H1 (cell line): ENCODE results near the gene NUP205. TPM values are rescaled to one million over a fixed set of nuclear protein-coding genes. Genes with fewer than 3 reads are reported as not detected.
A peak's percentile ranks its signal among the peaks of the same experiment; 100 is the strongest.

ENCODE experiments used
- CBX5 ChIP-seq: fragments of 300-800, 300-1000 bp; sonication (generic); IDR thresholded peaks from 2 replicates; pipeline ENCODE4 v1.7.1; 2016; ENCODE audit warnings: antibody characterized with exemption, low read length, low read depth
- CBX8 ChIP-seq: fragments of 300-800, 300-1000 bp; sonication (generic); IDR thresholded peaks from 2 replicates; pipeline ENCODE4 v1.7.1; 2016; ENCODE audit warnings: low read depth, low read length, borderline replicate concordance
- CEBPB ChIP-seq: IDR thresholded peaks from 2 replicates; pipeline ENCODE4 v1.6.1; 2012; ENCODE audit warnings: low read depth, low read length
- CHD1 ChIP-seq: IDR thresholded peaks from 2 replicates; pipeline ENCODE4 v1.6.1; 2012; ENCODE audit warnings: low read depth, low read length, improper control_type of control experiment
- CHD2 ChIP-seq: IDR thresholded peaks from 2 replicates; pipeline ENCODE4 v1.6.1; 2012; ENCODE audit warnings: low read length, improper control_type of control experiment
- CREB1 ChIP-seq: IDR thresholded peaks from 2 replicates; pipeline ENCODE4 v1.6.1; 2012; ENCODE audit warnings: inconsistent platforms
- CTBP2 ChIP-seq: IDR thresholded peaks from 2 replicates; pipeline ENCODE4 v1.7.0; 2011; ENCODE audit warnings: borderline replicate concordance, mild to moderate bottlenecking, moderate library complexity, mixed read lengths, low read length; ENCODE audit not compliant: insufficient read depth, insufficient read length
- FOSL1 ChIP-seq: IDR thresholded peaks from 2 replicates; pipeline ENCODE4 v1.6.1; 2011; ENCODE audit warnings: mild to moderate bottlenecking, low read depth, low read length, moderate library complexity; ENCODE audit not compliant: insufficient read depth
- GABPA ChIP-seq: IDR thresholded peaks from 2 replicates; pipeline ENCODE4 v1.6.1; 2011; ENCODE audit warnings: mild to moderate bottlenecking, low read length, moderate library complexity, borderline replicate concordance; ENCODE audit not compliant: insufficient read depth
- GTF2F1 ChIP-seq: IDR thresholded peaks from 2 replicates; pipeline ENCODE4 v1.6.1; 2012; ENCODE audit warnings: low read depth, low read length, improper control_type of control experiment, borderline replicate concordance
- HDAC6 ChIP-seq: IDR thresholded peaks from one replicate; pipeline ENCODE4 v1.7.1; 2012; ENCODE audit warnings: low read depth, mild to moderate bottlenecking, inconsistent platforms, low read length, moderate library complexity
- JUN ChIP-seq: IDR thresholded peaks from 2 replicates; pipeline ENCODE4 v1.6.1; 2011; ENCODE audit warnings: low read depth, mild to moderate bottlenecking, improper control_type of control experiment, low read length
- KDM4A ChIP-seq: IDR thresholded peaks from one replicate; pipeline ENCODE4 v1.7.1; 2012; ENCODE audit warnings: low read depth, mild to moderate bottlenecking, moderate library complexity, low read length, inconsistent platforms; ENCODE audit not compliant: severe bottlenecking
- KDM5A ChIP-seq: fragments of 200-600 bp; IDR thresholded peaks from 2 replicates; pipeline ENCODE4 v1.7.1; 2012; ENCODE audit warnings: mild to moderate bottlenecking, low read length, inconsistent platforms, mixed read lengths
- MAFK ChIP-seq: IDR thresholded peaks from 2 replicates; pipeline ENCODE4 v1.6.1; 2012; ENCODE audit warnings: low read depth, mild to moderate bottlenecking, improper control_type of control experiment, low read length
- NANOG ChIP-seq: IDR thresholded peaks from 2 replicates; pipeline ENCODE4 v1.6.1; 2011; ENCODE audit warnings: low read length, low read depth, mild to moderate bottlenecking, inconsistent platforms; ENCODE audit not compliant: insufficient read depth, poor library complexity, severe bottlenecking
- RXRA ChIP-seq: IDR thresholded peaks from 2 replicates; pipeline ENCODE4 v1.6.1; 2011; ENCODE audit warnings: low read depth, mild to moderate bottlenecking, low read length, moderate library complexity; ENCODE audit not compliant: insufficient read depth
- SP1 ChIP-seq: IDR thresholded peaks from 2 replicates; pipeline ENCODE4 v1.6.1; 2011; ENCODE audit warnings: low read depth, low read length
- SP2 ChIP-seq: IDR thresholded peaks from 2 replicates; pipeline ENCODE4 v1.6.1; 2012; ENCODE audit warnings: mild to moderate bottlenecking, low read length, inconsistent platforms
- SRF ChIP-seq: IDR thresholded peaks from 2 replicates; pipeline ENCODE4 v1.6.1; 2011; ENCODE audit warnings: mild to moderate bottlenecking, low read depth, low read length, moderate library complexity
- SUZ12 ChIP-seq: fragments of 200-600 bp; sonication (generic); IDR thresholded peaks from 2 replicates; pipeline ENCODE4 v1.6.1; 2012; ENCODE audit warnings: mild to moderate bottlenecking, inconsistent platforms, low read length, moderate library complexity, mixed read lengths
- YY1 ChIP-seq: IDR thresholded peaks from 2 replicates; pipeline ENCODE4 v1.6.1; 2011; ENCODE audit warnings: low read depth, mild to moderate bottlenecking, low read length
- ZNF274 ChIP-seq: IDR thresholded peaks from 2 replicates; pipeline ENCODE4 v1.7.0; 2012; ENCODE audit warnings: low read length, borderline replicate concordance; ENCODE audit errors: extremely low read depth
- polyA plus RNA-seq, 7 experiments: library from polyadenylated mRNA; depleted of rRNA in 3 of 7; stranded (reverse) in 5 of 7; unstranded in 2 of 7; fragments of >200 nt in 5 of 7; fragments of 200-250 nt in 2 of 7; gene quantifications; 1 replicate in 5 of 7; 2 replicates in 1 of 7; 4 replicates in 1 of 7; pipeline versions ENCODE4 v1.2.1 to v1.2.3, GENCODE V29; 2011 to 2013; ENCODE audit warnings: missing spikeins in 2 of 7, mixed read lengths in 2 of 7
- total RNA-seq: library from RNA; stranded (reverse); fragmentation: NEBNext Ultra II Directional; extraction: Animal tissue kit (Norgen Biotek cat#: 25700); gene quantifications from 2 replicates; pipeline ENCODE4 v1.2.1, GENCODE V29; 2021
- TF ChIP-seq, protein P1 (sequence below): IDR thresholded peaks from 2 replicates; pipeline ENCODE4 v1.6.1; 2012; ENCODE audit warnings: inconsistent platforms
- TF ChIP-seq, protein P2 (sequence below): IDR thresholded peaks from 2 replicates; pipeline ENCODE4 v1.6.1; 2012; ENCODE audit warnings: inconsistent platforms

Gene NUP205
- total and polyA plus RNA-seq, 2 of the 8 experiments (the other 6 are each of a cell fraction or from before 2014, with no cell fraction given), result 148 to 216 TPM

DNA sequence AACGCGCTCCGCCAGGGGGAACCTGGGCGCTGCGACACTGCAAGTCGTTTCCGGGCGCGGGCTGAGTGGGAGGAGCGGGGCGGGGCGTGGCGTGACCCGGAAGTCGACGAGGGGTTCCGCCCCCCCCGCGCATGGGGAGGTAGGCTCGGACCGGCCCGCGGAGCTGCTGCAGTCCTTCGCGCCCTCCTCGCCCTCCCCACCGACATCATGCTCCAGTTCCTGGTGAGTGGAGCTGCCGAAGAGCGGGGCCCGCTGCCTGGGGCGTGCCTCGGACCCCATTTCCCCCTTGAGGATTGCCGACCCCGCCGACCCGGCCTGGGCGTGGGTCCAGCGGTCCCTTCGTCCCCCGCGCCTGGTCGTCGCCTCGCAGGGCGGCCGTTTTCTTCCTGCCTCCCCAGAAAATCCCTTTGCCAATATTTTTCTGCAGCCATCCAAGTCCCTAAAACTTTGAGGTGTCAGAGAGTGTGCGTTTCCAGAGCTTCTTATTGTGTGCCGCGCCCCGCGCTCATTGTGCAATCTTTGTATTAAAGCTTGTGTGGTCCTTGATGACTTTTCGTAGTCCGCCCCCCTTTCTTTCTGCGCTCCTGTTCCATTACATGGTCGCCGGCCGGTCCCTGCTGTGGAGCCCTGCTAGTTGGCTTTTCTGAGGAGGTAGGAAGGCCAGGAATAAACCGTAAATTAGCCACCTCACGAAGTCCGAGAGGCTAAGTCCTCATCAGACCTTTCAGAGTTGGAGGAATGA, 104.8 kb downstream of the NUP205 start, which contains the start of gene STMP1 (continued):
- no peak for TF ChIP-seq CHD2
- no peak for TF ChIP-seq JUN
- TF ChIP-seq CEBPB, result peak; percentile 86; the same call in 1 of the 2 replicates
- TF ChIP-seq KDM4A, result peak; percentile 69
- TF ChIP-seq GTF2F1, result no peak; the same call in 1 of the 2 replicates
- TF ChIP-seq SRF, result no peak; the same call in 1 of the 2 replicates
- no peak for TF ChIP-seq SUZ12
- TF ChIP-seq, protein P1, sequence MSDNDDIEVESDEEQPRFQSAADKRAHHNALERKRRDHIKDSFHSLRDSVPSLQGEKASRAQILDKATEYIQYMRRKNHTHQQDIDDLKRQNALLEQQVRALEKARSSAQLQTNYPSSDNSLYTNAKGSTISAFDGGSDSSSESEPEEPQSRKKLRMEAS, result peak; percentile 85
- TF ChIP-seq RXRA, result no peak
- TF ChIP-seq, protein P2, sequence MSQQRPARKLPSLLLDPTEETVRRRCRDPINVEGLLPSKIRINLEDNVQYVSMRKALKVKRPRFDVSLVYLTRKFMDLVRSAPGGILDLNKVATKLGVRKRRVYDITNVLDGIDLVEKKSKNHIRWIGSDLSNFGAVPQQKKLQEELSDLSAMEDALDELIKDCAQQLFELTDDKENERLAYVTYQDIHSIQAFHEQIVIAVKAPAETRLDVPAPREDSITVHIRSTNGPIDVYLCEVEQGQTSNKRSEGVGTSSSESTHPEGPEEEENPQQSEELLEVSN, result no peak
- TF ChIP-seq MAFK, result no peak
- TF ChIP-seq CREB1, result peak; percentile 89
- no peak for TF ChIP-seq FOSL1
- TF ChIP-seq CHD1, result no peak
- no peak for TF ChIP-seq SP2
- TF ChIP-seq CBX8, result no peak
- no peak for TF ChIP-seq CTBP2
- no peak for TF ChIP-seq CBX5
- TF ChIP-seq ZNF274, result no peak
- TF ChIP-seq HDAC6, result no peak
- no peak; the same call in 1 of the 2 replicates for TF ChIP-seq YY1
- no peak for TF ChIP-seq NANOG
- peak; percentile 25; the same call in 1 of the 2 replicates for TF ChIP-seq SP1
- TF ChIP-seq GABPA, result peak; percentile 92
- no peak; the same call in 1 of the 2 replicates for TF ChIP-seq KDM5A
